Gastrocnemius medialis (tissue), 4 donors: ENCODE results near the gene SDC3. TPM values are rescaled to one million over a fixed set of nuclear protein-coding genes. Genes with fewer than 3 reads are reported as not detected.
A peak's percentile ranks its signal among the peaks of the same experiment; 100 is the strongest.

Experiments used
- ATAC-seq, 2 donors: fragments of 150-250 bp; one replicate each; pipeline ENCODE4 v1.9.1; 2016
- DNase-seq, 2 donors: peaks; one replicate each; pipeline ENCODE4 v3.0.0-alpha.2; 2019
- H3K27ac ChIP-seq, 4 donors: fragments of 200-600 bp; sonication (generic); 1 replicate in 1 of 4; 2 replicates in 3 of 4; pipeline ENCODE4 v1.5.1; 2016 to 2018; ENCODE audit warnings: mild to moderate bottlenecking in 2 of 4, moderate library complexity in 1 of 4
- H3K27me3 ChIP-seq, 3 donors: fragments of 200-600 bp; sonication (generic) in 2 of 3; 1 replicate in 1 of 3; 2 replicates in 2 of 3; pipeline versions ENCODE4 v1.5.1 to v1.6.0; 2016 to 2019; ENCODE audit warnings: mild to moderate bottlenecking in 1 of 3, moderate library complexity in 1 of 3
- H3K36me3 ChIP-seq, 2 donors: fragments of 200-600 bp; sonication (generic) in 1 of 2; one replicate each; pipeline ENCODE4 v1.5.1; 2017 to 2018
- H3K4me1 ChIP-seq, 2 donors: fragments of 200-600 bp; sonication (generic) in 1 of 2; one replicate each; pipeline ENCODE4 v1.5.1; 2016 to 2017; ENCODE audit warnings: mild to moderate bottlenecking in 2 of 2
- H3K4me3 ChIP-seq, 4 donors: fragments of 200-600 bp; sonication (generic) in 3 of 4; 1 replicate in 1 of 4; 2 replicates in 3 of 4; pipeline ENCODE4 v1.5.1; 2016 to 2019; ENCODE audit warnings: mild to moderate bottlenecking in 2 of 4
- H3K9me3 ChIP-seq, 3 donors: fragments of 200-600 bp; sonication (generic) in 2 of 3; 1 replicate in 1 of 3; 2 replicates in 2 of 3; pipeline ENCODE4 v1.5.1; 2016 to 2019
- POLR2A ChIP-seq, 2 donors: fragments of 450-650 bp; IDR thresholded peaks; one replicate each; pipeline ENCODE4 v1.6.1; 2017; ENCODE audit warnings: antibody characterized with exemption in 2 of 2, mild to moderate bottlenecking in 2 of 2, moderate library complexity in 2 of 2
- in situ Hi-C, 4 donors: fragments of 200-750 bp; cut with MboI; loops; one replicate each; pipeline versions ENCODE4 v1.15.0 to v1.8.0; 2017; ENCODE audit warnings: low sequenced_read_pairs in 4 of 4
- intact Hi-C: fragments of 100-400 bp; cut with DNase I; formaldehyde crosslinking; loops from one replicate; pipeline ENCODE4 v1.15.1; 2023; ENCODE audit warnings: low total_unique reads
- total RNA-seq, 4 donors: library from RNA; depleted of rRNA; stranded (reverse); fragments of >200 nt; gene quantifications; one replicate each; pipeline versions ENCODE4 v1.1.0 to v1.2.3, GENCODE V29; 2016
- TF ChIP-seq, protein P1 (sequence below), 5 experiments: fragments of 450-650 bp in 3 of 5; fragments of 200-600 bp in 2 of 5; sonication (generic) in 2 of 5; IDR thresholded peaks in 4 of 5; conservative IDR thresholded peaks in 1 of 5; 1 replicate in 4 of 5; 2 replicates in 1 of 5; pipeline ENCODE4 v1.5.1; 2016 to 2019; ENCODE audit warnings: antibody characterized with exemption in 5 of 5, mild to moderate bottlenecking in 3 of 5, moderate library complexity in 3 of 5

Gene SDC3
- total RNA-seq, 4 donors from 2014 or later, result 2.7 to 5.6 (median 3.0) TPM

DNA sequence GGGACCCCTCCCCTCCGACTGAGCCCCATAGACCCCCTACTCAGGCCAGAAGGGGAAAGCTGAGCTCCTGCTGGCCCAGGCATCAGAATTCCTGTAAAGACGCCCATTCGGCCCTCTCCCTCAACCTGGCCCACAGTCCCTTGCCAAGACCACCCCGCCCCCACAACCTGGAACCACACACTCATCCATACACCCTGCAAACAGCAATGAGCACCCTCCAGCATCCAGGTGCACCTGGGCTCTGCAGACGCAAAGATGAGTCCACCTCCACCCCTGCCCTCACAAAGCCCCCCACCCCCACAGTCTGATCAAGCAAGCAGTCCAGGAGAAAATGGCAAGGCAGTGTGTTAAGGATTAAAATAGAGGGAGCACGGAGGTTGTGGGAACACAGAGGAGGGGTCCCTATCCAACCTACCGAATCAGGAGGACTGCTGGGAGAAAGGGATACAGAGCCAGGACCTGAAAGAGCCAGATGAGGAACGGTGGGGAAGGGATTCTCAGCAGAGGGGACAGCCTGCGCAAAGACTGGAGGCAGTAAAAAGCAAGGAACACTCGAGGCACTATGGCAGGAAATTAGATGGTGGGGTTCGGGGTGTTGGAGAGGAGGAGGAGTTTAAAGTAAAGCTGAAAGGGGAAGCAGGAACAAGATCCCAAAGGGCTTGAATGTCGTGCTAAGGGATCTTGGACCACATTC lies 83.7 kb downstream of the SDC3 start:
- no peak for TF ChIP-seq POLR2A (IDR thresholded peaks at IDR 0.05)
- TF ChIP-seq, protein P1, sequence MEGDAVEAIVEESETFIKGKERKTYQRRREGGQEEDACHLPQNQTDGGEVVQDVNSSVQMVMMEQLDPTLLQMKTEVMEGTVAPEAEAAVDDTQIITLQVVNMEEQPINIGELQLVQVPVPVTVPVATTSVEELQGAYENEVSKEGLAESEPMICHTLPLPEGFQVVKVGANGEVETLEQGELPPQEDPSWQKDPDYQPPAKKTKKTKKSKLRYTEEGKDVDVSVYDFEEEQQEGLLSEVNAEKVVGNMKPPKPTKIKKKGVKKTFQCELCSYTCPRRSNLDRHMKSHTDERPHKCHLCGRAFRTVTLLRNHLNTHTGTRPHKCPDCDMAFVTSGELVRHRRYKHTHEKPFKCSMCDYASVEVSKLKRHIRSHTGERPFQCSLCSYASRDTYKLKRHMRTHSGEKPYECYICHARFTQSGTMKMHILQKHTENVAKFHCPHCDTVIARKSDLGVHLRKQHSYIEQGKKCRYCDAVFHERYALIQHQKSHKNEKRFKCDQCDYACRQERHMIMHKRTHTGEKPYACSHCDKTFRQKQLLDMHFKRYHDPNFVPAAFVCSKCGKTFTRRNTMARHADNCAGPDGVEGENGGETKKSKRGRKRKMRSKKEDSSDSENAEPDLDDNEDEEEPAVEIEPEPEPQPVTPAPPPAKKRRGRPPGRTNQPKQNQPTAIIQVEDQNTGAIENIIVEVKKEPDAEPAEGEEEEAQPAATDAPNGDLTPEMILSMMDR (IDR thresholded peaks at IDR 0.05 in 4 of 5, conservative IDR thresholded peaks at IDR 0.05 in 1 of 5), result no peak
- in situ Hi-C loops, result no loop called here
- peak overlapping the region; percentile 84 to 96 (median 92) for H3K27ac ChIP-seq

DNA sequence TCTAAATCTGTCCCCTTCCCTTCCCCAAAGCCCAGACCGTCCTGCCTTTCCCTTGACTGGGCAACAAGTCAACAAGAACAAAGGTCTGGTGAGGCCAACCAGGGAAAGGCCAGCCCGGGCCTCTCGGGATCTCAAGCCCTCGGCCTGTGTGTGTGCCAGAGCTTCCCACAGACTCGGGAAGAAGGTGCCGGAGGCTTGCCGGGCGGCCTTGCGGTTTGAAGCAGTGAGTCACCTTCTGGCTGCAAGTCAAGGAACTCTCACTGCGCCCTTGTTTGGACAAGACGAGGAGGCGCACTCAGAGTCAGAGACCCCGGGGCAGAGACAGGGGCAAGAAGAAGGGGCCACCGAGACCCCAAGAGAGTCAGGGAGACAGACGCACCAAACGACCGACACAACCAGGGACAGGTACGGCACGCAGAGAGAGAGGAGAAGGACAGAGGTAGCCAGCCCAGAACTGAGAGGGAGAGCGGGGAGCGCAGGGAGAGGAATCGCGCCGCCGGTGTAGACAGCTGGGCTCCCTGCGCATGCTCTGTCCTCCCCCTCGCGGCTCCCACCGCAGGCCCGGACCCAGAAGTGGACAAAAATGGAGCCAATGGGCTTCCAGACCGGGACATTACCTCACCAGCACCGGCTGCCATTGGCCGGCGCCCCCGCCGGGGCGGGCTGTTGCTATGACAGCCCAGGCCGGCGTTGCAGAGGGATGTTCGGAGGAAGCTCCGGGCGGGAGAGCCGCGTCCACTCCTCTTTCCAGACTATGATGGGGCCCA lies 84.4 kb downstream of the SDC3 start:
- Histone ChIP-seq H3K27me3 (no peaks in the 10 kb centered on the region), H3K4me3 (peak overlapping the region; percentile 53 to 64 (median 56)), H3K36me3 (no peaks in the 10 kb centered on the region), H3K9me3 (no peaks in the 10 kb centered on the region), H3K27ac (peak overlapping the region; percentile 84 to 96 (median 92)), H3K4me1 (peaks cover 11 to 27% of the 10 kb centered on the region in 2 donors)
- DNase-seq, result peak; percentile 85 to 93
- peak; percentile 94 to 97 for ATAC-seq
- in situ Hi-C loops (no loop called here), intact Hi-C loops (loop anchor here (1.0 to 2.0 kb wide), 2 partner anchors 21 to 106 kb away; no protein-coding TSS in a partner anchor)
- TF ChIP-seq, protein P1 (IDR thresholded peaks at IDR 0.05 in 4 of 5, conservative IDR thresholded peaks at IDR 0.05 in 1 of 5), result no peak
- TF ChIP-seq POLR2A (IDR thresholded peaks at IDR 0.05), result peak; percentile 63 to 86

More for the DNA sequence above, 83.7 kb downstream of the SDC3 start:
- DNase-seq, result no peak
- no peaks in the 10 kb centered on the region for H3K9me3 ChIP-seq
- no peaks in the 10 kb centered on the region for H3K36me3 ChIP-seq
- ATAC-seq, result no peak
- H3K4me3 ChIP-seq, result peak overlapping the region in 1 of 4 donors; percentile 55
- H3K27me3 ChIP-seq, result no peaks in the 10 kb centered on the region
- intact Hi-C loops, result loop anchor here (1.0 to 2.0 kb wide), 2 partner anchors 20 to 107 kb away; no protein-coding TSS in a partner anchor
- peaks cover 11 to 27% of the 10 kb centered on the region in 2 donors for H3K4me1 ChIP-seq

DNA sequence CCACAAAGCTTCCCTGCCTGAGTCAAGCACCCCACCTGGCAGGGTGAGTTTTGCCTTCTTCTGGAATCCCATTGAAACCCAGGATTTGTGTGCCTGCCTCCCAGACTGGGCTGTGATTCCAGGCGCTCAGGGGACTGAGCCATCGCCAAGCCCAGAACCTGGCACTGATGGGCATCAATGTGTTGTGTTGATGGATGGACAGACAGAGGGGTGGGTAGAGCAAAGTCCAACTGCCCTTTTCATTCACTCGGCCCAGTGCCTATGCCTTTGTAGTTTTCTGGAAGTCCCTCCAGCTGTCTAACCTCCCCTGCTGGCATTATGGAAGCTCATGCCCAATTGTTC lies 85.0 kb downstream of the SDC3 start:
- DNase-seq (no peak), ATAC-seq (no peak)
- intact Hi-C loops, result no loop called here

DNA sequence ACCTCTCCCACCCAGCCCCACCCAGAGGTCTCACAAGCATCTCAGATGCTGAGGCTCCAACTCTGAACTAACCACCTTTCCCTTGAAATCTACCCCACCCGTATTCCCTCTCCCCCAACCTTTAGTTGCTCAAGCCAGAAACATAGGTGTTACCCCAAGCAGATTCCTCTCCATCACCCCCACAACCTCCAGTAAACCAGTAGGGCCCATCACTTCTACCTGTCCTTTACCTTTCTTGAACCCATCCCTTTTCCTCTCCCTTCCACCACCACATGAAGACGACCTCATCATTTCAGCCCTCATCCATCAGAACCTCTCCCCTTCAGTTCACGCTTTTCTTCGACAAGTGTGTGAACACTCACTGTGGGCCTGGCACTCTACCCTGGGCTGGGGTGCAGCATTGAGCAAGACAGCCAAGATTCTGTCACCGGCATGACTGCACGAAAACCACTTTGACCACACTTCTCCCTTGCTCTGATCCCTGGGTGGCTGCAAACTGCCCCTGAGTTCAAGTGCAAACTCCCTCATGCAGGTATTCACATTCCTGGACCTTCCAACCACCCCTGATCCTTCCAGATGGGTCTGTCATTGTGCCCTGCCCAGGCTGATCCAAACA lies 85.5 kb downstream of the SDC3 start:
- no peaks in the 10 kb centered on the region for H3K36me3 ChIP-seq
- intact Hi-C loops (no loop called here), in situ Hi-C loops (no loop called here)
- no peak overlapping the region for H3K4me3 ChIP-seq
- DNase-seq (no peak), ATAC-seq (no peak)
- peaks cover 11 to 30% of the 10 kb centered on the region in 2 donors for H3K4me1 ChIP-seq
- peak overlapping the region; percentile 84 to 96 (median 92) for H3K27ac ChIP-seq
- TF ChIP-seq POLR2A (IDR thresholded peaks at IDR 0.05), result no peak
- TF ChIP-seq, protein P1 (IDR thresholded peaks at IDR 0.05 in 4 of 5, conservative IDR thresholded peaks at IDR 0.05 in 1 of 5), result no peak
- no peaks in the 10 kb centered on the region for H3K9me3 ChIP-seq
- H3K27me3 ChIP-seq, result no peaks in the 10 kb centered on the region

More for the DNA sequence above, 85.0 kb downstream of the SDC3 start:
- H3K27ac ChIP-seq, result peak overlapping the region; percentile 84 to 96 (median 92)
- H3K4me1 ChIP-seq, result peaks cover 11 to 31% of the 10 kb centered on the region in 2 donors
- no peaks in the 10 kb centered on the region for H3K27me3 ChIP-seq
- no peaks in the 10 kb centered on the region for H3K36me3 ChIP-seq
- H3K4me3 ChIP-seq, result peak overlapping the region; percentile 53 to 64 (median 56)
- TF ChIP-seq POLR2A (IDR thresholded peaks at IDR 0.05), result no peak
- TF ChIP-seq, protein P1 (IDR thresholded peaks at IDR 0.05 in 4 of 5, conservative IDR thresholded peaks at IDR 0.05 in 1 of 5), result no peak
- H3K9me3 ChIP-seq, result no peaks in the 10 kb centered on the region
- in situ Hi-C loops, result no loop called here
